ENCODE results near the gene AGER.

Gene AGER

GRCh38 chr6:32168350-32168749, 15.7 kb downstream of the AGER start:
- Histone ChIP-seq H3K4me2 (ENCODE audit: insufficient read depth, low read length) (no peak overlapping the region), H3K4me1 (ENCODE audit: insufficient read depth, low read length) (no peaks in the 10 kb centered on the region)

GRCh38 chr6:32167761-32168262, 16.2 kb downstream of the AGER start:
- no peak overlapping the region for H3K27ac ChIP-seq (ENCODE audit: low read length)
- no peak for ATAC-seq (ENCODE audit: insufficient read depth, low read depth)
- H3K4me3 ChIP-seq (ENCODE audit: low read depth in 1 of 2, low read length in 2 of 2): no peak overlapping the region
- H3K79me2 ChIP-seq (ENCODE audit: insufficient read depth, low read length): no peaks in the 10 kb centered on the region
- no peak for DNase-seq
- no peaks in the 10 kb centered on the region for H3K27me3 ChIP-seq (ENCODE audit: insufficient read depth, low read length, poor library complexity)
- peaks cover 58% of the 10 kb centered on the region for H3K36me3 ChIP-seq (ENCODE audit: insufficient read depth, low read length)
- no peaks in the 10 kb centered on the region for H3K9me3 ChIP-seq (ENCODE audit: insufficient read depth, low read length, severe bottlenecking)
- H3K4me1 ChIP-seq (ENCODE audit: insufficient read depth, low read length): no peaks in the 10 kb centered on the region
- H3K4me2 ChIP-seq (ENCODE audit: insufficient read depth, low read length): no peak overlapping the region
- no peaks in the 10 kb centered on the region for H4K20me1 ChIP-seq (ENCODE audit: insufficient read depth, low read length)
- no peak overlapping the region for H3K9ac ChIP-seq (ENCODE audit: low read depth, low read length)
- TF ChIP-seq EZH2 (IDR thresholded peaks at IDR 0.05; ENCODE audit: borderline replicate concordance, low read depth, low read length, severe bottlenecking): no peak
- TF ChIP-seq, protein P1, sequence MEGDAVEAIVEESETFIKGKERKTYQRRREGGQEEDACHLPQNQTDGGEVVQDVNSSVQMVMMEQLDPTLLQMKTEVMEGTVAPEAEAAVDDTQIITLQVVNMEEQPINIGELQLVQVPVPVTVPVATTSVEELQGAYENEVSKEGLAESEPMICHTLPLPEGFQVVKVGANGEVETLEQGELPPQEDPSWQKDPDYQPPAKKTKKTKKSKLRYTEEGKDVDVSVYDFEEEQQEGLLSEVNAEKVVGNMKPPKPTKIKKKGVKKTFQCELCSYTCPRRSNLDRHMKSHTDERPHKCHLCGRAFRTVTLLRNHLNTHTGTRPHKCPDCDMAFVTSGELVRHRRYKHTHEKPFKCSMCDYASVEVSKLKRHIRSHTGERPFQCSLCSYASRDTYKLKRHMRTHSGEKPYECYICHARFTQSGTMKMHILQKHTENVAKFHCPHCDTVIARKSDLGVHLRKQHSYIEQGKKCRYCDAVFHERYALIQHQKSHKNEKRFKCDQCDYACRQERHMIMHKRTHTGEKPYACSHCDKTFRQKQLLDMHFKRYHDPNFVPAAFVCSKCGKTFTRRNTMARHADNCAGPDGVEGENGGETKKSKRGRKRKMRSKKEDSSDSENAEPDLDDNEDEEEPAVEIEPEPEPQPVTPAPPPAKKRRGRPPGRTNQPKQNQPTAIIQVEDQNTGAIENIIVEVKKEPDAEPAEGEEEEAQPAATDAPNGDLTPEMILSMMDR (IDR thresholded peaks at IDR 0.05; ENCODE audit: borderline replicate concordance, extremely low read depth, low read length, poor library complexity, severe bottlenecking): no peak
- no peak overlapping the region for H2AFZ ChIP-seq (ENCODE audit: low read depth, low read length)

More at GRCh38 chr6:32168350-32168749, 15.7 kb downstream of the AGER start:
- Histone ChIP-seq H3K36me3 (ENCODE audit: insufficient read depth, low read length) (peaks cover 57% of the 10 kb centered on the region), H3K27ac (ENCODE audit: low read length) (no peak overlapping the region), H3K4me3 (ENCODE audit: low read depth in 1 of 2, low read length in 2 of 2) (no peak overlapping the region), H3K9me3 (ENCODE audit: insufficient read depth, low read length, severe bottlenecking) (no peaks in the 10 kb centered on the region), H3K79me2 (ENCODE audit: insufficient read depth, low read length) (no peaks in the 10 kb centered on the region), H4K20me1 (ENCODE audit: insufficient read depth, low read length) (no peaks in the 10 kb centered on the region), H3K27me3 (ENCODE audit: insufficient read depth, low read length, poor library complexity) (no peaks in the 10 kb centered on the region), H2AFZ (ENCODE audit: low read depth, low read length) (no peak overlapping the region), H3K9ac (ENCODE audit: low read depth, low read length) (no peak overlapping the region)
- no peak for ATAC-seq (ENCODE audit: insufficient read depth, low read depth)
- no peak for DNase-seq
- no peak for TF ChIP-seq EZH2 (IDR thresholded peaks at IDR 0.05; ENCODE audit: borderline replicate concordance, low read depth, low read length, severe bottlenecking)
- TF ChIP-seq, protein P1 (IDR thresholded peaks at IDR 0.05; ENCODE audit: borderline replicate concordance, extremely low read depth, low read length, poor library complexity, severe bottlenecking): no peak

DNA sequence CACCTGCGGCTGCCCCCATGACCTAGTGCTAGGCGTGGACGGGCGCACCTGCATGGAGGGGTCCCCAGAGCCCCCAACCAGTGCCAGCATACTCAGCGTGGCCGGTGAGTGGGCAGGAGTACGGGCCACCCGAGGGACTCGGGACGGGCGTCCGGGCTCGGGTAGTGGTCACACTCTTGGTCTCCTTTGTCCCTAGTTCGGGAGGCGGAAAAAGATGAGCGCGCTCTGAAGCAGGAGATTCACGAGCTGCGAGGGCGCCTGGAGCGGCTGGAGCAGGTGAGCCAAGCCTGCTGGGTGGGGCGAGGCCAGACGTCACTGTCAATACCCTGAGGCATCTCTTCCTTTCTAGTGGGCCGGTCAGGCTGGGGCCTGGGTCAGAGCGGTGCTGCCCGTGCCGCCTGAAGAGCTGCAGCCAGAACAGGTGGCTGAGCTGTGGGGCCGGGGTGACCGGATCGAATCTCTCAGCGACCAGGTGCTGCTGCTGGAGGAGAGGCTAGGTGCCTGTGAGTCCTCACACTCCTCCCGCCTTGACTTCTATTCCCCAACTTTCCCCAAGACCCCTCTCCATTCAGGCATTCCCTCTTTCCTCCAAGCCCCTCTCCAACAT, 16.8 kb downstream of the AGER start:
- Histone ChIP-seq H2AFZ (ENCODE audit: low read depth, low read length) (no peak overlapping the region), H3K9me3 (ENCODE audit: insufficient read depth, low read length, severe bottlenecking) (no peaks in the 10 kb centered on the region), H3K27ac (ENCODE audit: low read length) (no peak overlapping the region), H3K36me3 (ENCODE audit: insufficient read depth, low read length) (peaks cover 61% of the 10 kb centered on the region), H4K20me1 (ENCODE audit: insufficient read depth, low read length) (no peaks in the 10 kb centered on the region), H3K4me1 (ENCODE audit: insufficient read depth, low read length) (no peaks in the 10 kb centered on the region), H3K27me3 (ENCODE audit: insufficient read depth, low read length, poor library complexity) (no peaks in the 10 kb centered on the region), H3K4me2 (ENCODE audit: insufficient read depth, low read length) (no peak overlapping the region), H3K9ac (ENCODE audit: low read depth, low read length) (no peak overlapping the region), H3K79me2 (ENCODE audit: insufficient read depth, low read length) (no peaks in the 10 kb centered on the region), H3K4me3 (ENCODE audit: low read depth in 1 of 2, low read length in 2 of 2) (no peak overlapping the region)
- ATAC-seq (ENCODE audit: insufficient read depth, low read depth) (no peak), DNase-seq (no peak)
- TF ChIP-seq, protein P1 (IDR thresholded peaks at IDR 0.05; ENCODE audit: borderline replicate concordance, extremely low read depth, low read length, poor library complexity, severe bottlenecking): no peak
- TF ChIP-seq EZH2 (IDR thresholded peaks at IDR 0.05; ENCODE audit: borderline replicate concordance, low read depth, low read length, severe bottlenecking): no peak
